Endothelial cell of hepatic sinusoid (primary cell): ENCODE data around the gene CPTP.

Experiments used
- in situ Hi-C: cut with HindIII; loops from 2 replicates; pipeline ENCODE4 v1.10.0; 2017; ENCODE audit warnings: low sequenced_read_pairs

CPTP gene

DNA sequence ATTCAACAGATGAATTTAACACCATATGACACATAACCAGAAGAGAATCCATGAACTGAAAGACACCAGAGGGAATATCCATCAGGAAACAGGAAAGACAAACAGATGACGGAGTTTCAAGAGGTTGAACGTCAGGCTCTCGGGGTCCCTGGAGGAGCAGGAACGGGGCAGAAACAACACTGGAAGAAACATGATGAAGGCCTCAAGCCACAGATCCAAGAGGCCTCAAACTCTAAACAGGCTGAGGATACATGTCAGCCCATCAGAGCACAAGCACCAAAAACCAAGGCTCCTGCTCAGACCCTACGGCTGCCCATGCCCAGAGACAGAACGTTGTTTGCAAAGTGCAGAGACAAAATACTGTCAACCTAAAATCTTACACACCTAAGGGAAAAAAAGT lies 7.2 kb upstream of the CPTP start:
- in situ Hi-C loops = no loop called here

DNA sequence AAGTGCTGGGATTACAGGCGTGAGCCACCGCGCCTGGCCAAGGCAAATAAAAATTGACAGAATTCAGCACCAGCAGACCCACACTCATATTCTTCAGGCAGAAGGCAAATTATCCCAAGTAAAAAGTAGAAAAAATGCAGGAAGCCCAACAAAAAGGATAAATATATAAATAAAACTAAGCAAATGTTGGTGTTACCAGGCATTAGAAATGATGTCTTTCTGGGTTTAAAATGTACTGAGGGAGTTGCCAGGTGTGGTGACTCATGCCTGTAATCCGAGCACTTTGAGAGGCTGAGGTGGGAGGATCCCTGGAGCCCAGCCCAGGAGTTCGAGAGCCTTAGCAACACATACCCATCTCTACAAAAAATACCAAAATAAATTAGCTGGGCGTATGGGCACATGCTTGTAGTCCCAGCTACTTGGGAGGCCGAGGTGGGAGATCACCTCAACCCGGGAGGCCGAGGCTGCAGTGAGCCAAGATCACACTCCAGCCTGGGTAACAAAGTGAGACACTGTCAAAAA lies 6.4 kb upstream of the CPTP start:
- in situ Hi-C loops = no loop called here

DNA sequence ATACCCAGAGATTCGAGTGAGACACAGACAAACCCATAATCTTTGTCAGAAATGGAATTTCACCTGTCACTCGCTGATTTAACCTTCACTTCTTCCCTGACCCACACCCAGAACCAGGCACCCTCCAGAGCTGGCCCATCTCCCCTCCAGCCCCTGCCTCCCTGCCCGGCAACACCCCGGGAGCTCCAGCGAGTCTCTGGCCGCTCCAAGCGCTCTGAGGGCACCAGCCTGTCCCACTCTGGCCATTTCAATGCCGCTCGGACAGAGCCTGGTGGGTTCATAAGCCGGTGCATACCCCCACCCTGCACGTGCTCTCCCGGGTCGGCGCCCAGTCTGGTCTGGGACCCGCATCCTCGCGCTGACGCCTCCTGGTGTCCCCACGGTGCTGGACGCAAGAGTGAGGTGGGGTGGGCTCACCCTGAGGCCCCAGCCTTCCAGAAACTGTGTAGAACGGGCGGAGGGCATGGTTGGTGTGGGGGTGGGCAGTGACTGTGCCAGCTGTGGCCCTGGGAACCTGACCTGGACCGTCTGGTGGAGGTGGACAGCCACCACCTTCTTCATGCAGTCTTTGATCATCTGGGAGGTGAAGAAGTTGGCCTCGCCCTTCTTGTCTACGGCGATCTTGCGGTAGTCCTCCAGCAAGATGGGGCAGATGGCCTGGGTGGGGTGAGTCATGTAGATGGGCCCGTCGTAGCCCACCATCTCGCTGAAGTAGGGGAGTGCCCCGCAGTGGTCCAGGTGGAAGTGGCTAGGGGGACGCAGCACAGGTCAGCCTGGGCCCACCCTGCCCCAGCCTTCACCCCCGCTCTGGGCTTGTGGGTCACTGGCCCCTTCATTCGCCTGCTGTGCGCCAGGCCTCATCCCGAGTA lies 5.6 kb upstream of the CPTP start:
- in situ Hi-C loops = no loop called here

DNA sequence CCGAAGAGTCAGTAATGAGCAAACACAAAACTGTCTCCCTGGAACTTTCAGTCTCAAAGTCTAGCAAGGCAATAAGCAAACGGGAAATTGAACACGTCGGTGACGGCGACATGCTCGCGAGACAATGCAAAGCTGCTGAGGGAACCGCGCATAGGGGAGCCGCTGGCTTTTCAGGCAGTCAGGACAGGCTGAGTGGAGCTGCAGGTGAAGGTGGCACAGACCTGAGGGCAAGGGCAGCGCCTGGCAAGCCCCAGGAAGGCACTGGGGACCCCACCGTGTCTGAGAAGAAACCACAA lies 5.0 kb upstream of the CPTP start:
- in situ Hi-C loops = no loop called here

DNA sequence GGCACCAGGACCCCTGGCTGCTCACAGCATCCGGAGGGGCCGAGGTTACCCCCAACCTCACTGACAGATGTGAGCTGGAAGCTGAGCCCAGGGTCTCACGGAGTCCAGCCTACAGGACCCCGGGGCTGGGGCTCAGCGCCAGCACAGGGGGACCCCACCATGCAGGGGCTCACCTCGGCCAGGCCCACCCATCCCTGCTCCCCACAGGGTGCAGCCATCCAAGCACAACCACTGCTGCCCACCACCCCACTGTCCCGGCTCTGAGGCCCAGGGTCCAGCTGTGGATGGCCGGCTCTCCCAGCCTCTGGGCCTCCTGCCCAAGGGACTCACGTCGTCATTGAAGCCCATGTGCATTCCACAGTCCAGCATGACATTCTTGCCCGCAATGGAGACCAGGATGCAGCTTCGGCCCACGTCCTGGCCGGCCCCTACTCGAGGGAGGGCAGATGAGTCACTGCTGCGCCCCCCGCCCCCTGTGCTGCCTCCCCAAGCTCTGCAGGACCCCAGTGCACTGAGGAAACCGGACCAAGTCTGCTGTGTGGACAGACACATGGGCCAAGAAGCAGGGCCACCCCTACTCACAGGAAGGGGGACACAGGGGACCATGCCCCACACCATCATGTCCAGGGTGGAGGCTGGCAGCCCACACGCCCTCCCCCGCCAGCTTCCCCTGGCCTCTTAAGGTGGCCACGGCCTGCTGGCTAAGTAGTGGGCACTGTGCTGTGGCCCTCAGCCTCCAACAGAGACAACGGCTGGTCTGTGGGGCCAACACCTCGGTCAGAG lies 3.7 kb upstream of the CPTP start:
- in situ Hi-C loops = no loop called here

DNA sequence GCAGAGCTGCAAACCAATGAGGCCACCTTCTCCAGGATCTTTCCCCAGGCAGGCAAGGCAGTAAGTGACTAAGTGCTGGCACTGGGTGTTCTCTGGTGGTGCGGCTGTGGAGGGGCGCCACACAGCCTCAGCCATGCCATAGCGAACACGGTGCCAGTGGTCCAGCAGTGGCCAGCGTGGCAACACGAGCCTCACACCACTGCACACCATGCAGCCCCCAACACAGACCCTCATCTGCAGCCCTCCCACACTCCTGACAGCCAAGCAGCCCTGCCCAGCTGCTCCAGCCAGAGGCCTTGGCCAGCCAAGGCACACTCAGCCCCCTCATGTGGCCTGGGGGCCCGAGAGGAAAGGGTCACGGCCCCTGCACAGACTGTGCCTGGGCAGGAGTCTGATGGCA lies 3.1 kb upstream of the CPTP start:
- in situ Hi-C loops = no loop called here

DNA sequence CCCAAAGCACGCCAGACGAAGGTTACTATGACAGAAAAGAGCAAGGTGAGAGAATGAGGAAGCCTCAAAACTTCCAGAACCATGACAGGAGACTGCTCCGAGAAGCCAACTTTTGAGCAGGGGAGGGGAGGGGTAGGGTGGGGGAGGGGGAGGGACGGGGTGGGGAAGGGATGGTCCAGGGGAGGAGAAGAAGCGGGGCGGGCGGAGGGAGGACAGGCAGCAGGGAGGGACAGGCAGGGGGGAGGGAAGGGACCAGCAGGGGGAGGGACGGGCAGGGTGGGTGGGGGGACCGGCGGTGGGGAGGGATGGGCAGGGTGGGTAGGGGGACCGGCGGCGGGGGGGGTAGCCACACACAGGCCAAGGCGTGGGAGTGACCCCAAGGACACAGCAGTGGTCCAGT lies 2.2 kb upstream of the CPTP start:
- in situ Hi-C loops = no loop called here

DNA sequence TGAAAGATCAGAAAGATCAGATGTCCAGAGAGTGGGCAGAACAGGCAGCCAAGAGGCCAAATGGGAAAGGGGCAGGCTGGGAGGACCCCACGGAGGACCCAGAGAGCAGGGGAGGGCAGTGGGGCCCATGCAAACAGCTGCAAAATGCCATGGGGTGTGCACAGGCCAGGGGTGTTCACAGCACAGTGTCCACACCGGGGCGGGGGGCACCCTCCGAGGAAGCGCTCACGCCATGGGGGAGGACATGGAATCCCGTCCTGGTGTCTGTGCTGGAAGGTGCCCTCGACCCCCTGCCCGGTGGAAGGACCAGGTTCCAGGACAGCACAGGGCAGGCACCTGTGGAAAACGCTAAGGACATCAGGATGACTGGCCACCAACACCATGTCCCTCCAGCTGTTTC lies 1.6 kb upstream of the CPTP start:
- in situ Hi-C loops = no loop called here

DNA sequence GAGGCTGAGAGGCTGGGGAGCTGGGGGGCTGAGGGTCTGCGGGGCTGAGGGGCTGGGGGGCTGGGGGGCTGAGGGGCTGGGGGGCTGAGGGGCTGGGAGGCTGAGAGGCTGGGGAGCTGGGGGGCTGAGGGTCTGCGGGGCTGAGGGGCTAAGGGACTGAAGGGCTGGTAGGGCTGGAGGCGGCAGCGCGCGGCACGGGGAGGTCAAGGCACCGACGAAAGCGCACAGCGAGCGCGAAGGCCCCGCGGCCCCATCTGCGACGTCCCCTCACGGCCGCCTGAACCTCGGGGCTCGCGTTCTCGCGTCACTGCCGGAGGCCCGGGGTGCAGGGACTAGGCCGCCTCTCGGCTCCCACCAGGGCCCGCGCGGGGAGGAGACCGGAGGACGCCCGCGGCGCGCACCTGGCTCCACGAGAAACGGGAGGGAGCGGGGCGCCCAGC lies 498 bp upstream of the CPTP start:
- in situ Hi-C loops = no loop called here

DNA sequence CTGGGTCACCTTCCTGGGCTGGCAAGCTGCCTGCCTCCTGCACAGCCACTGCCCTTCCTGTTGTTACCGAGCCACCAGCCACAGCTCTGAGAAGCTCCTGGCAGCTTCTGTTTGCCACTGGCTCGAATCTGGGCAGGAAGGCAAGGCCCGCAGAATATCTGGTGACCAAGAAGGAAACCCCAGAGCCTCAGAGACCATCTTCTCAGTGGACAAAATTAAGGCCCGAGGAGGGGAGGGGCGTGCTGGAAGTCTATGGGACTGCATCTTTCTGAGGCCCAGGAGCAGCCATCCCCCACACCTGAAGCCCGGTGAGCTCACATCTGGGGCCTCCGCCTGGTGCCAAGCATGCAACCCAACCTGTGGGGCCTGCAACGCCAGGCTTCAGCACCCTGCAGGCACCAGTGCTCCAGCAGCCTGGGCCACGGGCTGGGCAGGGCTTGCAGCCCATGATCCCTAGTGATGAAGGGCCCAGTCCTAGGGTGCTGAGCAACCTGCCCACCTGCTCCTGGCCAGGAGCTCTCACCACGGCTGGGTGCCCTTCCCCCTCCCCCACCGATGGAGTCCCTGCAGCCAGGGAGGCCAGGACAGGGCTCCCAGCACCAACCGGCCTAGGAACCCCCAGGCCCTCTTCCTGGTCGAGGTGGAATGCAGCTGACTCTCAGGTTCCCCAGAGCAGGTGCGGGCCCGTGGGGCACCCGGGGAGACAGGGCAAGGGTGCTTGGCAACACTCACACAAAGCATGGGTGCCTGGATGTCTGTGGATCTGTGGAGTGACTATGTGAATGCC lies 879 bp downstream of the CPTP start:
- in situ Hi-C loops = no loop called here

DNA sequence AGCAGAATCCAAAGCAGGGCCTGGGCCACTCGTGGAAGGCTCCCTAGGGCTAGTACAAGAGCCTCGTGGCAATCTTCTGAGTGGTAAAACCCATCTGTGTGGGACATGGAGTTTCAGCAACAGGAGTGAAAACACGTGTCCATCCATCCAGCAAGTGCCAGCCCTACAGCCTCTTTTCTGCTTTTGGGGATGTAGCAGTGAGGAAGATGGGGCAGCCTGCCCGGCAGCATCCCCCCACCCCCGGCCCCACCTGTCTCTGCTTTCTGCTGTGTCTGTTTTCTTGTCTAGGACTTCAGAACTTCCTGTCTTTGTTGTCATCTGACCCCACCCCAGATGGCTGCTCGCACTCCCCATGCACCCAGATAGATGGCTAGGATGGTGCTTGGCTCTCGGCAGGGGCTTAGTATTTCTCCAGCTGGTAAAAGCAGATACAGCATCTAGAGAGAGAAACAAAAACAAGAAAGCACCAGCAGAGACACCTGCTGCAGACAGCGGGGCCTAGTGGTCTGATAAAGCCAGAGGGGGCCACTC lies 1.5 kb downstream of the CPTP start:
- in situ Hi-C loops = no loop called here

DNA sequence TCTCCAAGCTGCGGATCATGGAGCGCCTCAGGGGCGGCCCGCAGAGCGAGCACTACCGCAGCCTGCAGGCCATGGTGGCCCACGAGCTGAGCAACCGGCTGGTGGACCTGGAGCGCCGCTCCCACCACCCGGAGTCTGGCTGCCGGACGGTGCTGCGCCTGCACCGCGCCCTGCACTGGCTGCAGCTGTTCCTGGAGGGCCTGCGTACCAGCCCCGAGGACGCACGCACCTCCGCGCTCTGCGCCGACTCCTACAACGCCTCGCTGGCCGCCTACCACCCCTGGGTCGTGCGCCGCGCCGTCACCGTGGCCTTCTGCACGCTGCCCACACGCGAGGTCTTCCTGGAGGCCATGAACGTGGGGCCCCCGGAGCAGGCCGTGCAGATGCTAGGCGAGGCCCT lies 2.7 kb downstream of the CPTP start:
- in situ Hi-C loops = no loop called here

DNA sequence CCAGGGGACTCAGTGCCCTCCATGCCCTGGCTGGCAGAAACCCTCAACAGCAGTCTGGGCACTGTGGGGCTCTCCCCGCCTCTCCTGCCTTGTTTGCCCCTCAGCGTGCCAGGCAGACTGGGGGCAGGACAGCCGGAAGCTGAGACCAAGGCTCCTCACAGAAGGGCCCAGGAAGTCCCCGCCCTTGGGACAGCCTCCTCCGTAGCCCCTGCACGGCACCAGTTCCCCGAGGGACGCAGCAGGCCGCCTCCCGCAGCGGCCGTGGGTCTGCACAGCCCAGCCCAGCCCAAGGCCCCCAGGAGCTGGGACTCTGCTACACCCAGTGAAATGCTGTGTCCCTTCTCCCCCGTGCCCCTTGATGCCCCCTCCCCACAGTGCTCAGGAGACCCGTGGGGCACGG lies 3.7 kb downstream of the CPTP start:
- in situ Hi-C loops = no loop called here

DNA sequence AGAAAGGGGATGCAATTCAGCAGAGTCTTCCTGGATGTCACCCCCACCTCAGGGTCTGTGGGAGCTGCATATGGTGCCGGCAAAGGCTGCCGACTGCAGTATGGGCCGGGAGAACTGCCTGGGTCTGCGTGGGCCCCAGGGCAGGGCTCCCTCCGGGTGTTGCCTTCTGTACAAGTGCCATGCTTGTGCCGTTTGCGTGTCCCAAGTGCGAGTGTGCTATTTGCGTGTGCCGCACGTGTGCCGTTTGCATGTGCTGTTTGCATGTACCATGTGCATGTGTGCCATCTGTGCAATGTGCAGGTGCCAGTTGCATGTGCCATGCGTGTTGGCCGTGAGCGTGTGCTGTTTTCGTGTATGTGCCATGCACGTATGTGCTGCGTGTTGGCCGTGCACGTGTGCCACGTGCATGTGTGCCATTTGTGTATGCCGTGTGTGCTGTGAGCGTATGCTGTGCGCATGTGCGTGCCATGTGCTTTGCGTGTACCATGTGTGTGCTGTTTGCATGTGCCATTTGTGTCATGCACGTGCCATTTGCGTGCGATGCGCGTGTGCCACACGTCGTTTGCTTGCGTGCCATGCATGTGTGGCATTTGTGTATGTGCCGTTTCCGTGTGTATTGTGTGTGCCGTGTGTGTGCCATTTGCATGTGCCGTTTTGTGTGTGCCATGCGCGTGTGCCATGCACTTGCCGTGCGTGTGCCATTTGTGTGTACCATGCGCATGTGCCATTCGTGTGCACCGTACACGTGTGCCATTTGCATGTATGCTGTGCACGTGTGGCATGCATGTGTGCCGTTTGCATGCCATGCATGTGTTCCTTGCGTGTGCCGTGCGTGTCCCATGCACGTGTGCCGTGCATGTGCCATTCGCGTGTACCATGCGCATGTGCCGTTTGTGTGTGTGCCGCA lies 5.0 kb downstream of the CPTP start:
- in situ Hi-C loops = no loop called here

DNA sequence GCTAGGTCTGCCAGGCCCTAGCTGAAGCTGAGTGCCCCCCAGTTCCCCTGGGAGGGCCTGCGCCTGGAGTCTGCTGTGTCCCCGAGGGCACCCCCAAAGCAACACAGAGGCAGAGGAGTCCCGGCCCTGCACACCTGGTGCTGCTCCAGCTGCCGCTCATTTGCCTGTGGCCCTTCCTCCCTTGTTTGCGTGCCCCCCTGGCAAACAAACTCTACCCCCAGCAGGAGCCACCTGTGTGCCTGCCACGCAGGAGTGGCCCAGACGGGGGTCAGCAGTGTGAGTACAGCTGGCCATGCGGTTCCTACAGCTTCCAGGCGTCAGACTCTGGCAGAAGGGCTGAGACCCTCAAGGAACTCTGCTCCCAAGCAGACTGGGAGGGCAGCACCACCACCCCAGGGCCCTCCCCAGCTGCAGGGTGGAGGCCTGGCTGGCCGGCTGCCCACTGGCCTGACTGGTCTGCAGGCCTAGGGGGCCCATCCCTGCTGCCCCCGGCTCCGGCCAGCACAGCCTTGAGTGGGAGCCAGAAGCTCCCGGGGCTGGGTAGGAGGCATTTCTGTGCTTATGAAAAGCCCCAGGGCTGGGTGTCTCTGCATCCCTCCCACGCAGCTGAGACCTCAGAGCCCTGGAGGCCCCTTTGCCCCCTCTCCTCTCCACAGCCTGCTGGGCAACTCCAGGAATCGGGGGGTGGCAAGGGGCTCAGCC lies 5.9 kb downstream of the CPTP start:
- in situ Hi-C loops = no loop called here

DNA sequence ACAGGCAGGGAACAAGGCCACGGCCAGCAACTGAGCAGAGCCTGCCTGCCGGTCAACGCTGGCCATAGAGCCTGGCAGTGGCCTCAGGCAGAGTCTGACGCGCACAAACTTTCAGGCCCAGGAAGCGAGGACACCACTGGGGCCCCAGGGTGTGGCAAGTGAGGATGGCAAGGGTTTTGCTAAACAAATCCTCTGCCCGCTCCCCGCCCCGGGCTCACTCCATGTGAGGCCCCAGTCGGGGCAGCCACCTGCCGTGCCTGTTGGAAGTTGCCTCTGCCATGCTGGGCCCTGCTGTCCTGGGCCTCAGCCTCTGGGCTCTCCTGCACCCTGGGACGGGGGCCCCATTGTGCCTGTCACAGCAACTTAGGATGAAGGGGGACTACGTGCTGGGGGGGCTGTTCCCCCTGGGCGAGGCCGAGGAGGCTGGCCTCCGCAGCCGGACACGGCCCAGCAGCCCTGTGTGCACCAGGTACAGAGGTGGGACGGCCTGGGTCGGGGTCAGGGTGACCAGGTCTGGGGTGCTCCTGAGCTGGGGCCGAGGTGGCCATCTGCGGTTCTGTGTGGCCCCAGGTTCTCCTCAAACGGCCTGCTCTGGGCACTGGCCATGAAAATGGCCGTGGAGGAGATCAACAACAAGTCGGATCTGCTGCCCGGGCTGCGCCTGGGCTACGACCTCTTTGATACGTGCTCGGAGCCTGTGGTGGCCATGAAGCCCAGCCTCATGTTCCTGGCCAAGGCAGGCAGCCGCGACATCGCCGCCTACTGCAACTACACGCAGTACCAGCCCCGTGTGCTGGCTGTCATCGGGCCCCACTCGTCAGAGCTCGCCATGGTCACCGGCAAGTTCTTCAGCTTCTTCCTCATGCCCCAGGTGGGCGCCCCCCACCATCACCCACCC lies 6.7 kb downstream of the CPTP start, which contains the start of gene TAS1R3:
Gene TAS1R3, plus strand, starts transcription at position 213 of the 898 bp plus-strand sequence. Its CDS starts 66 bp downstream, at position 279.
- in situ Hi-C loops = no loop called here

DNA sequence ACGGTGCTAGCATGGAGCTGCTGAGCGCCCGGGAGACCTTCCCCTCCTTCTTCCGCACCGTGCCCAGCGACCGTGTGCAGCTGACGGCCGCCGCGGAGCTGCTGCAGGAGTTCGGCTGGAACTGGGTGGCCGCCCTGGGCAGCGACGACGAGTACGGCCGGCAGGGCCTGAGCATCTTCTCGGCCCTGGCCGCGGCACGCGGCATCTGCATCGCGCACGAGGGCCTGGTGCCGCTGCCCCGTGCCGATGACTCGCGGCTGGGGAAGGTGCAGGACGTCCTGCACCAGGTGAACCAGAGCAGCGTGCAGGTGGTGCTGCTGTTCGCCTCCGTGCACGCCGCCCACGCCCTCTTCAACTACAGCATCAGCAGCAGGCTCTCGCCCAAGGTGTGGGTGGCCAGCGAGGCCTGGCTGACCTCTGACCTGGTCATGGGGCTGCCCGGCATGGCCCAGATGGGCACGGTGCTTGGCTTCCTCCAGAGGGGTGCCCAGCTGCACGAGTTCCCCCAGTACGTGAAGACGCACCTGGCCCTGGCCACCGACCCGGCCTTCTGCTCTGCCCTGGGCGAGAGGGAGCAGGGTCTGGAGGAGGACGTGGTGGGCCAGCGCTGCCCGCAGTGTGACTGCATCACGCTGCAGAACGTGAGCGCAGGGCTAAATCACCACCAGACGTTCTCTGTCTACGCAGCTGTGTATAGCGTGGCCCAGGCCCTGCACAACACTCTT lies 7.6 kb downstream of the CPTP start:
- in situ Hi-C loops = no loop called here
